Left ventricle myocardium superior (tissue), 1 donor: ENCODE results near the gene GPS1. TPM values are rescaled to one million over a fixed set of nuclear protein-coding genes. Genes with fewer than 3 reads are reported as not detected.

Experiments
- ATAC-seq: fragments of 200-7000 bp; cut with Tn5 transposase; one replicate; pipeline ENCODE4 v1.9.1; 2020; ENCODE audit warnings: mild to moderate bottlenecking, moderate library complexity
- DNase-seq: peaks from one replicate; pipeline ENCODE4 v3.0.0-alpha.2; 2020
- intact Hi-C: fragments of 100-400 bp; cut with micrococcal nuclease; formaldehyde crosslinking; loops from one replicate; pipeline ENCODE4 v1.11.0; 2022
- total RNA-seq: library from RNA; stranded (reverse); fragmentation: NEBNext Ultra II Directional; extraction: Animal tissue kit (Norgen Biotek cat#: 25700); gene quantifications from one replicate; pipeline ENCODE4 v1.2.1, GENCODE V29; 2021
- donor health status: DM: no; HTN: yes; CAD: no; lungs with severe emphysema.

The GPS1 gene
- total RNA-seq, 1 donor from 2014 or later: 90.6 TPM

DNA sequence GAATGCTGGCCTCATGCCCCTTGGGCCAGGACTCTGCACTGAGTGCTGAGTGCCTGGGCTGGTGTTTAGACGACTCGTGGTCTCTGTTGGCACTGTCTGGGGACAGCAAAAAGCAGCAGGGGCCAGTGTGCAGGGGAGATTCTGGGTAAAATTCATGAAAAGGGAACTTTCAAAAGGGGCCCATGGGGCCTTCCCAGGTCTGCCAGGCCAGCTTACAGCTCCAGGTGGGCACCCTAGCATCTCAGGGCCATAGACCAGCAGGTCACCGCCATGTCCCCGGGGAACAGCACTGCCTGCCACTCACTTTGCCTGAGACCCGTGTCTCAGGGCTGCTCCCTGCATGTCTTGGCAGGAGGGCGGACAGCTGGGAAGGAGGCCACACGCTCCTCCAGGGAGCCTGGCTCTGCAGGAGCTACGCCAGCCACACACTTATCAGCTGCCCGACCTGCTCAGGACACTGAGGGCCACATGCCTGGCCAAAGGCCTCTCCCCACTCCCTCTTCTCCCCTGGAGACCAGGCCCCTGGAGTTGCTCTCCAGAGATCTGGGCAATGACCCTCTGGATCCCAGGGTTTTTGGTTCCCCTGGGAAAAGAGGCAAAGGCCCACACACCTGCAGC lies 55.1 kb downstream of the GPS1 start:
- DNase-seq (no peak), ATAC-seq (no peak)
- intact Hi-C loops: no loop called here

Other genes starting within 250 kb of the GPS1 start
- gene GCGR, start 247.7 kb upstream of the GPS1 start, total RNA-seq: not detected
- gene MCRIP1, start 218.6 kb upstream of the GPS1 start, total RNA-seq: 103 TPM
- gene PPP1R27, start 216.8 kb upstream of the GPS1 start, total RNA-seq: 0.67 TPM
- gene P4HB, start 191.4 kb upstream of the GPS1 start, total RNA-seq: 362 TPM
- gene ARHGDIA, start 180.6 kb upstream of the GPS1 start, total RNA-seq: 114 TPM
- gene ALYREF, start 160.3 kb upstream of the GPS1 start, total RNA-seq: 32.0 TPM
- gene ANAPC11, start 160.2 kb upstream of the GPS1 start, total RNA-seq: 173 TPM
- gene NPB, start 149.7 kb upstream of the GPS1 start, total RNA-seq: 0.69 TPM
- gene PCYT2, start 140.5 kb upstream of the GPS1 start, total RNA-seq: 28.4 TPM
- gene SIRT7, start 133.7 kb upstream of the GPS1 start, total RNA-seq: 6.3 TPM
- gene MAFG, start 124.2 kb upstream of the GPS1 start, total RNA-seq: 27.5 TPM
- gene PYCR1, start 114.6 kb upstream of the GPS1 start, total RNA-seq: 4.0 TPM
- 4.0 TPM for gene MYADML2, start 104.7 kb upstream of the GPS1 start, total RNA-seq
- gene NOTUM, start 90.7 kb upstream of the GPS1 start, total RNA-seq: 0.52 TPM
- gene ASPSCR1, start 74.3 kb upstream of the GPS1 start, total RNA-seq: 25.4 TPM
- gene CENPX, start 29.0 kb upstream of the GPS1 start, total RNA-seq: 27.0 TPM
- gene LRRC45, start 28.6 kb upstream of the GPS1 start, total RNA-seq: 6.3 TPM
- 1.8 TPM for gene RAC3, start 20.2 kb upstream of the GPS1 start, total RNA-seq
- gene DCXR, start 14.2 kb upstream of the GPS1 start, total RNA-seq: 177 TPM
- gene RFNG, start 87 bp upstream of the GPS1 start, total RNA-seq: 21.8 TPM
- gene DUS1L, start 13.9 kb downstream of the GPS1 start, total RNA-seq: 67.7 TPM
- gene FASN, start 46.3 kb downstream of the GPS1 start, total RNA-seq: 17.0 TPM
- 8.1 TPM for gene CCDC57, start 160.9 kb downstream of the GPS1 start, total RNA-seq
- gene SLC16A3, start 177.1 kb downstream of the GPS1 start, total RNA-seq: 7.8 TPM
- gene CSNK1D, start 221.8 kb downstream of the GPS1 start, total RNA-seq: 64.4 TPM